Measurements from ENCODE around the gene CTBP2. TPM values are rescaled to one million over a fixed set of nuclear protein-coding genes. Genes with fewer than 3 reads are reported as not detected.
A peak's percentile ranks its signal among the peaks of the same experiment; 100 is the strongest.
"Not testable (repeated sequence)": the region's sequence is repeated elsewhere in the genome, so short reads cannot be mapped to it uniquely, and the experiment has no call there.

The CTBP2 gene
- total RNA-seq, 2 donors from 2014 or later: 32.0 to 49.0 TPM

DNA sequence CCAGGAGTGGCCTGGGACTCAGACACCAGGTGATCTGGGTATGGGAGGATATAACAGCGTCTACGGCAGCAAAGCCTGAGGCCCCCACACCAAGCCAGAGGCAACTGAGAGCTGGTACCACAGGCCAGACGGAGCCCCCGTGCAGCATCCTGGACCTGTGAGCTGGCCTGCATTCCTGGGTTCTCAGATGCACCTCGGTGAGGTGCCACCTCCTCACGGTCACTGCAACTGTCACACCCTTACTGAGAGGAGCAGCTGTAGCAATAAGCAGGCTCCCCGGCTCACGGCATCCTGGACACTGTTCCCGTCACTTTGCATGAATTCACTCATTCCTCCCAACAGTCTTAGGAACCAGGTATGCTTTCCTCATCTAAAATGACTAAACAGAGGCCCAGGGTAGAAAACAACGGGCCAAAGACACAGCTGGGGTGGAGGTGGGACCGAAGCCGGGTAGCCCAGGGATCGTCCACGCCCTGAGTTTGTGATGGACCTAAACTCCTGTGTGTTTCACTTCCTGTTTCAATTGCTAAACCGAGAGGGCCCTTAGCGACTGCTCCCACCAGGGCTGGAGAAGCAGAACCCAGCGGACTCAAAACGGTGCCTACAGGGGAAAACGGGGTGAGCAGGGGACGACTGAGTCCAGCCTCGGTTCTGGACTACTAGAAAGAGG is 98.7 kb downstream of the CTBP2 start:
- DNase-seq: no peak
- H3K27me3 ChIP-seq: no peaks in the 10 kb centered on the region
- TF ChIP-seq CTCF (IDR thresholded peaks at IDR 0.05) (no peak), POLR2A (IDR thresholded peaks at IDR 0.05) (no peak)
- peak overlapping the region; percentile 47 to 64 (median 54) for H3K27ac ChIP-seq
- 57 to 71% methylated on average over 20 to 21 of the region's 21 CpGs for WGBS, 2 donors
- H3K4me1 ChIP-seq: peaks cover 71% of the 10 kb centered on the region
- H3K4me3 ChIP-seq: no peak overlapping the region
- ATAC-seq: no peak
- H3K9me3 ChIP-seq: no peaks in the 10 kb centered on the region
- intact Hi-C loops (cut with DNase I): no loop called here
- H3K36me3 ChIP-seq (replicated peaks in 1 of 2; ENCODE audit: insufficient read depth in 1 of 2, low read depth in 2 of 2): no peaks in the 10 kb centered on the region

GRCh38 chr10:125060826-125061556 is 99.4 kb downstream of the CTBP2 start:
- TF ChIP-seq POLR2A (IDR thresholded peaks at IDR 0.05) (no peak), CTCF (IDR thresholded peaks at IDR 0.05) (peak; percentile 81 to 90 (median 85))
- Histone ChIP-seq H3K27me3 (no peaks in the 10 kb centered on the region), H3K4me3 (no peak overlapping the region), H3K9me3 (no peaks in the 10 kb centered on the region), H3K36me3 (replicated peaks in 1 of 2; ENCODE audit: insufficient read depth in 1 of 2, low read depth in 2 of 2) (no peaks in the 10 kb centered on the region), H3K4me1 (peaks cover 73% of the 10 kb centered on the region), H3K27ac (peak overlapping the region; percentile 47 to 64 (median 54))
- DNase-seq (peak; percentile 86 to 91 (median 86)), ATAC-seq (peak; percentile 77)
- WGBS, 2 donors: 25 to 33% methylated on average over 12 to 21 of the region's 21 CpGs
- intact Hi-C loops (cut with DNase I): no loop called here

- TF ChIP-seq CTCF (IDR thresholded peaks at IDR 0.05) (no peak), POLR2A (IDR thresholded peaks at IDR 0.05) (no peak)
- no peaks in the 10 kb centered on the region for H3K36me3 ChIP-seq (replicated peaks in 1 of 2; ENCODE audit: insufficient read depth in 1 of 2, low read depth in 2 of 2)
- no peaks in the 10 kb centered on the region for H3K9me3 ChIP-seq
- intact Hi-C loops (cut with DNase I): no loop called here
- peaks cover 71% of the 10 kb centered on the region for H3K4me1 ChIP-seq
- peak overlapping the region; percentile 47 to 64 (median 54) for H3K27ac ChIP-seq
- H3K4me3 ChIP-seq: no peak overlapping the region
- no peak for DNase-seq
- no peaks in the 10 kb centered on the region for H3K27me3 ChIP-seq
- ATAC-seq: no peak
- 33 to 35% methylated on average over 9 of the region's 9 CpGs for WGBS, 2 donors
Measured at GRCh38 chr10:125060482-125060825, 99.9 kb downstream of the CTBP2 start.

- Histone ChIP-seq H3K27ac (peak overlapping the region in 2 of 4 donors; percentile 3 to 52), H3K4me1 (peaks cover 71% of the 10 kb centered on the region), H3K4me3 (no peak overlapping the region), H3K36me3 (replicated peaks in 1 of 2; ENCODE audit: insufficient read depth in 1 of 2, low read depth in 2 of 2) (no peaks in the 10 kb centered on the region), H3K27me3 (no peaks in the 10 kb centered on the region), H3K9me3 (no peaks in the 10 kb centered on the region)
- intact Hi-C loops (cut with DNase I): no loop called here
- ATAC-seq: no peak
- 32 to 54% methylated on average over 10 of the region's 10 CpGs for WGBS, 2 donors
- TF ChIP-seq POLR2A (IDR thresholded peaks at IDR 0.05) (no peak), CTCF (IDR thresholded peaks at IDR 0.05) (no peak)
- DNase-seq: no peak
Measured at GRCh38 chr10:125060026-125060425, 100.3 kb downstream of the CTBP2 start.

DNA sequence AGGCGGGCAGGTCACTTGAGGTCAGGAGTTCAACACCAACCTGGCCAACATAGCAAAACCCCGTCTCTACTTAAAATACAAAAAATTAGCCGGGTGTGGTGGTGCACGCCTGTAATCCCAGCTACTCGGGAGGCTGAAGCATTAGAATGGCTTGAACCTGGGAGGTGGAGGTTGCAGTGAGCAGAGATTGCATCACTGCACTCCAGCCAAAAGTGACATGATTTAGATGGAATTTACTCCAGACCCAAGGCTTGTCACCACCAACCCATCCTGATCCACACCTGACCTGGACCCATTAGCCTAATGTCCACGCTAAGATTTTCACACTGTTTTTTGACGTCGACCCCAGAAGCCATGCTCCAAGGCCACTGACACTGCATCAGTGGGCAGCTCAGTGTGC is 101.0 kb downstream of the CTBP2 start:
- Histone ChIP-seq H3K27ac (peak overlapping the region in 1 of 4 donors; percentile 52), H3K4me1 (peaks cover 69% of the 10 kb centered on the region)
- H3K36me3 ChIP-seq (replicated peaks in 1 of 2; ENCODE audit: insufficient read depth in 1 of 2, low read depth in 2 of 2); ATAC-seq; H3K27me3 ChIP-seq; H3K9me3 ChIP-seq; DNase-seq; H3K4me3 ChIP-seq: not testable (repeated sequence)
- intact Hi-C loops (cut with DNase I): loop anchor here (10.0 kb wide), 1 partner anchor 105 kb away; the partner anchor contains the start of gene CTBP2
- WGBS, 2 donors: 89 to 91% methylated on average over 8 of the region's 8 CpGs
